ENCODE data around the gene EPHA2. TPM values are rescaled to one million over a fixed set of nuclear protein-coding genes. Genes with fewer than 3 reads are reported as not detected.

The EPHA2 gene
- total and polyA plus RNA-seq, 2 donors (not counting 3 experiments of a cell fraction or from before 2014, with no cell fraction given): 141 to 147 TPM

GRCh38 chr1:16180291-16180824 lies 24.5 kb upstream of the EPHA2 start:
- H2AFZ ChIP-seq (ENCODE audit: low read depth, low read length): no peak overlapping the region
- ChIA-PET CTCF (interaction anchor here (1.1 to 16.2 kb wide), 4 partner anchors 25 to 100 kb away, joined by 3 to 353 read pairs (median 23); partner anchors contain the start of gene EPHA2), POLR2A (interaction anchor here (2.2 kb wide), 1 partner anchor 25 kb away, joined by 17 read pairs; the partner anchor contains the start of gene EPHA2)
- no TSS peak for BruUV-seq (replicated peaks)
- no peaks in the 10 kb centered on the region for H4K20me1 ChIP-seq (replicated peaks; ENCODE audit: control insufficient read depth, extremely low read depth, insufficient read depth, low read length)
- no peak overlapping the region for H3K4me3 ChIP-seq (replicated peaks in 1 of 3; ENCODE audit: insufficient read depth in 1 of 3, low read depth in 1 of 3, low read length in 3 of 3)
- no peaks in the 10 kb centered on the region for H3K36me3 ChIP-seq (ENCODE audit: control insufficient read depth in 2 of 2, extremely low read depth in 1 of 2, insufficient read depth in 2 of 2, low read length in 2 of 2)
- DNase-seq (ENCODE audit: low read depth, low spot score) (no peak), FAIRE-seq (peak; percentile 57)
- intact Hi-C loops (cut with micrococcal nuclease) (no loop called here), dilution Hi-C loops (cut with MboI; ENCODE audit: extremely low pct_ligation_motif_present, low sequenced_read_pairs) (no loop called here)
- no peaks in the 10 kb centered on the region for H3K27me3 ChIP-seq (ENCODE audit: control insufficient read depth in 2 of 2, insufficient read depth in 2 of 2, low read length in 2 of 2)
- H3K4me2 ChIP-seq (ENCODE audit: insufficient read depth, low read length): no peak overlapping the region
- no peak overlapping the region for H3K27ac ChIP-seq (ENCODE audit: insufficient read depth, low read depth, low read length)
- no peaks in the 10 kb centered on the region for H3K9me1 ChIP-seq (replicated peaks; ENCODE audit: control insufficient read depth, extremely low read depth, insufficient read depth, low read length)
- H3K79me2 ChIP-seq (ENCODE audit: control insufficient read depth, insufficient read depth, low read length): peaks cover 3% of the 10 kb centered on the region
- no peak for TF ChIP-seq GATA2 (IDR thresholded peaks at IDR 0.05; ENCODE audit: insufficient read depth, insufficient read length, low read depth, low read length)
- no peak overlapping the region for H3K9ac ChIP-seq (replicated peaks; ENCODE audit: extremely low read depth, insufficient read depth, low read length)
- no peaks in the 10 kb centered on the region for H3K9me3 ChIP-seq (replicated peaks; ENCODE audit: control insufficient read depth, insufficient read depth, low read length)
- H3K4me1 ChIP-seq (ENCODE audit: control insufficient read depth, extremely low read depth, insufficient read depth, low read length): peaks cover 44% of the 10 kb centered on the region

DNA sequence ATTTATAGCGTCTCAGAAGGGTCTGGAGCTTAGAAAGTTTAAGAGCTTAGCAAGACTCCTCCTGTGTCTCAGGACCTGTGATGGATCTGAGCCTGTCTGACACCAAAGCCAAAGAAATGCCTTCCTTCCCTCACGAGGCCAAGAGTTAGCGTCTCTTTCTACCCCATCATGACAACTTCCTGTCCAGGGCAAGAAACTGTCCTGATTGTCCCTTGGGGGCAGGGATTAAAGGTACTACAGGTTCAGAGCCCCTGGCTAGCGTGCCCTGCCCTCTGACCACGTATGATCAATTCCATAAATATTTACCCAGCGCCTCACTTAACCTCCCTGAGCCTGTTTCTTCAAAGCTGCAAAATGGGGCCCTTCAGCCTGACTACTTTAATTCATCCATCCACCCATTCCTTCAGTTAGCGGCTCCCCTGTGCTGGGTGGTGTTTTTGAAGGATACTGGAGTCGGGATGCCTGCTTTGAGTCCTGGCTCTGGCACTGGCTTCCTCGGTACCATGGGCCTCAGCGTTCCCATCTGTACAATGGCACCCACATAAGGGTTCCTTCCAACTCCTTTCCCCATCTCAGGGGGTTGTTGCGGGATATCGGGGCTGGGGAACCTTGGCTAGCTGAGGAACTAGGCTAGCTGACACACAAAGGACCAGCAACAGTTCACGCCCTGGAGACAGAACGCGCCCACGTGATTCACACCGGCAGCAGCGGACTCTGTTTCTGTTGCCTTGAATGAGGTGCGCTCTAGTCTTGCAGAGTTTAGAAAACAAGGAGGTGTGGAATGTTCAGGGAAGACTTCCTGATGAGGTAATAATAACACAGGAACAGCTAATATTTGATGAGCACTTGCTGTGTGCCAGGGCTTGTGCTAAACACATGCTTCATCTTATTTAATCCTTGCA lies 23.0 kb upstream of the EPHA2 start:
- Histone ChIP-seq H3K27ac (ENCODE audit: insufficient read depth, low read depth, low read length) (no peak overlapping the region), H3K4me2 (ENCODE audit: insufficient read depth, low read length) (no peak overlapping the region), H3K27me3 (ENCODE audit: control insufficient read depth in 2 of 2, insufficient read depth in 2 of 2, low read length in 2 of 2) (no peaks in the 10 kb centered on the region), H2AFZ (ENCODE audit: low read depth, low read length) (peak overlapping the region; percentile 7), H3K9me1 (replicated peaks; ENCODE audit: control insufficient read depth, extremely low read depth, insufficient read depth, low read length) (no peaks in the 10 kb centered on the region), H3K9ac (replicated peaks; ENCODE audit: extremely low read depth, insufficient read depth, low read length) (no peak overlapping the region), H3K9me3 (replicated peaks; ENCODE audit: control insufficient read depth, insufficient read depth, low read length) (no peaks in the 10 kb centered on the region), H3K4me3 (replicated peaks in 1 of 3; ENCODE audit: insufficient read depth in 1 of 3, low read depth in 1 of 3, low read length in 3 of 3) (no peak overlapping the region), H3K36me3 (ENCODE audit: control insufficient read depth in 2 of 2, extremely low read depth in 1 of 2, insufficient read depth in 2 of 2, low read length in 2 of 2) (no peaks in the 10 kb centered on the region), H3K79me2 (ENCODE audit: control insufficient read depth, insufficient read depth, low read length) (peaks cover 3% of the 10 kb centered on the region), H4K20me1 (replicated peaks; ENCODE audit: control insufficient read depth, extremely low read depth, insufficient read depth, low read length) (no peaks in the 10 kb centered on the region), H3K4me1 (ENCODE audit: control insufficient read depth, extremely low read depth, insufficient read depth, low read length) (peaks cover 48% of the 10 kb centered on the region)
- ChIA-PET CTCF (interaction anchor here (0.8 to 16.2 kb wide), 2 partner anchors 24 to 98 kb away, joined by 3 to 353 read pairs; no protein-coding TSS in a partner anchor), POLR2A (no interaction called here)
- dilution Hi-C loops (cut with MboI; ENCODE audit: extremely low pct_ligation_motif_present, low sequenced_read_pairs): no loop called here
- intact Hi-C loops (cut with micrococcal nuclease): no loop called here
- DNase-seq (ENCODE audit: low read depth, low spot score): no peak
- FAIRE-seq: no peak
- TF ChIP-seq EZH2 (IDR thresholded peaks at IDR 0.05; ENCODE audit: borderline replicate concordance, low read depth, low read length, severe bottlenecking): no peak
- TF ChIP-seq JUN (IDR thresholded peaks at IDR 0.05; ENCODE audit: borderline replicate concordance, insufficient read depth, insufficient read length, low read depth): no peak
- TF ChIP-seq, protein P1, sequence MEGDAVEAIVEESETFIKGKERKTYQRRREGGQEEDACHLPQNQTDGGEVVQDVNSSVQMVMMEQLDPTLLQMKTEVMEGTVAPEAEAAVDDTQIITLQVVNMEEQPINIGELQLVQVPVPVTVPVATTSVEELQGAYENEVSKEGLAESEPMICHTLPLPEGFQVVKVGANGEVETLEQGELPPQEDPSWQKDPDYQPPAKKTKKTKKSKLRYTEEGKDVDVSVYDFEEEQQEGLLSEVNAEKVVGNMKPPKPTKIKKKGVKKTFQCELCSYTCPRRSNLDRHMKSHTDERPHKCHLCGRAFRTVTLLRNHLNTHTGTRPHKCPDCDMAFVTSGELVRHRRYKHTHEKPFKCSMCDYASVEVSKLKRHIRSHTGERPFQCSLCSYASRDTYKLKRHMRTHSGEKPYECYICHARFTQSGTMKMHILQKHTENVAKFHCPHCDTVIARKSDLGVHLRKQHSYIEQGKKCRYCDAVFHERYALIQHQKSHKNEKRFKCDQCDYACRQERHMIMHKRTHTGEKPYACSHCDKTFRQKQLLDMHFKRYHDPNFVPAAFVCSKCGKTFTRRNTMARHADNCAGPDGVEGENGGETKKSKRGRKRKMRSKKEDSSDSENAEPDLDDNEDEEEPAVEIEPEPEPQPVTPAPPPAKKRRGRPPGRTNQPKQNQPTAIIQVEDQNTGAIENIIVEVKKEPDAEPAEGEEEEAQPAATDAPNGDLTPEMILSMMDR (IDR thresholded peaks at IDR 0.05; ENCODE audit: extremely low read depth in 1 of 2, insufficient read depth in 1 of 2, low read depth in 1 of 2, low read length in 2 of 2): no peak
- no peak for TF ChIP-seq POLR2A (IDR thresholded peaks at IDR 0.05; ENCODE audit: low read depth, low read length)
- no TSS peak for BruUV-seq (replicated peaks)

All from endothelial cell of umbilical vein (primary cell).